Mucosa of descending colon (tissue), 3 donors: ENCODE data around the gene OR4E2. TPM values are rescaled to one million over a fixed set of nuclear protein-coding genes. Genes with fewer than 3 reads are reported as not detected.
"Not testable (repeated sequence)": the region's sequence is repeated elsewhere in the genome, so short reads cannot be mapped to it uniquely, and the experiment has no call there.

Experiments used
- ATAC-seq: fragments of 200-7000 bp; cut with Tn5 transposase; one replicate; pipeline ENCODE4 v1.9.1; 2020; ENCODE audit warnings: mild to moderate bottlenecking, moderate library complexity
- DNase-seq, 3 donors: peaks; one replicate each; pipeline ENCODE4 v3.0.0-alpha.2; 2020
- H3K36me3 ChIP-seq: fragments of 200-600 bp; one replicate; pipeline ENCODE4 v1.8.0; 2021; ENCODE audit warnings: low read depth, mild to moderate bottlenecking
- H3K4me1 ChIP-seq: fragments of 200-600 bp; one replicate; pipeline ENCODE4 v1.8.0; 2021; ENCODE audit warnings: low read depth, mild to moderate bottlenecking
- H3K4me3 ChIP-seq: fragments of 200-600 bp; one replicate; pipeline ENCODE4 v1.8.0; 2021; ENCODE audit warnings: mild to moderate bottlenecking
- H3K9me3 ChIP-seq: fragments of 200-600 bp; one replicate; pipeline ENCODE4 v1.8.0; 2021; ENCODE audit warnings: mild to moderate bottlenecking
- CTCF ChIP-seq: fragments of 200-600 bp; IDR thresholded peaks from one replicate; pipeline ENCODE4 v1.8.0; 2022; ENCODE audit warnings: antibody characterized with exemption, mild to moderate bottlenecking
- intact Hi-C, 2 donors: fragments of 100-400 bp; cut with DNase I in 1 of 2; cut with micrococcal nuclease in 1 of 2; formaldehyde crosslinking; loops; one replicate each; pipeline versions ENCODE4 v1.11.0 to v1.11.1; 2022; cut with DNase I, micrococcal nuclease
- total RNA-seq, 3 donors: library from RNA; stranded (reverse); fragmentation: NEBNext Ultra II Directional in 2 of 3; extraction: Animal tissue kit (Norgen Biotek cat#: 25700) in 2 of 3; gene quantifications; one replicate each; pipeline versions ENCODE4 v1.2.1 to v1.2.4, GENCODE V29; 2021 to 2023
- donor health status: DM: no; HTN: no; CAD: no; lungs with moderate emphysema.
- donor health status: DM: no; HTN: no; CAD: no.
- donor health status: DM: no; HTN: yes; CAD: no.

OR4E2 gene
- total RNA-seq, 3 donors from 2014 or later, result not detected

- no peak for ATAC-seq
- Histone ChIP-seq H3K4me3 (no peak overlapping the region), H3K36me3 (no peaks in the 10 kb centered on the region), H3K4me1 (no peaks in the 10 kb centered on the region), H3K9me3 (peaks cover 6% of the 10 kb centered on the region)
- intact Hi-C loops, result no loop called here
- no peak for TF ChIP-seq CTCF
- DNase-seq, result no peak
Observed at GRCh38 chr14:21672116-21672515, 18.5 kb downstream of the OR4E2 start.

GRCh38 chr14:21673718-21674117 lies 20.1 kb downstream of the OR4E2 start, which contains the start of gene OR4E1:
TSS of gene OR4E1 (minus strand) at chr14:21673818. CDS start at chr14:21670935, 2,883 bp downstream.
- Histone ChIP-seq H3K9me3 (peaks cover 6% of the 10 kb centered on the region), H3K4me3 (no peak within 1 kb of the TSS), H3K4me1 (no peaks in the 10 kb centered on the region), H3K36me3 (no peaks in the 10 kb centered on the region)
- intact Hi-C loops, result no loop called here
- ATAC-seq, result no peak
- TF ChIP-seq CTCF, result no peak
- no peak for DNase-seq

GRCh38 chr14:21675566-21675965 lies 21.9 kb downstream of the OR4E2 start:
- Histone ChIP-seq H3K9me3 (peaks cover 6% of the 10 kb centered on the region), H3K36me3 (no peaks in the 10 kb centered on the region), H3K4me1 (no peaks in the 10 kb centered on the region), H3K4me3 (no peak overlapping the region)
- no peak for TF ChIP-seq CTCF
- intact Hi-C loops, result no loop called here
- ATAC-seq (no peak), DNase-seq (no peak)

GRCh38 chr14:21680072-21680471 lies 26.4 kb downstream of the OR4E2 start:
- H3K4me1 ChIP-seq, result no peaks in the 10 kb centered on the region
- no peak for ATAC-seq
- DNase-seq, result no peak
- no peak overlapping the region for H3K4me3 ChIP-seq
- H3K36me3 ChIP-seq, result no peaks in the 10 kb centered on the region
- intact Hi-C loops, result no loop called here
- no peak for TF ChIP-seq CTCF
- H3K9me3 ChIP-seq, result peaks cover 6% of the 10 kb centered on the region

GRCh38 chr14:21686468-21686867 lies 32.8 kb downstream of the OR4E2 start:
- Histone ChIP-seq H3K4me3 (no peak overlapping the region), H3K4me1 (no peaks in the 10 kb centered on the region), H3K36me3 (no peaks in the 10 kb centered on the region), H3K9me3 (no peaks in the 10 kb centered on the region)
- ATAC-seq (peak; percentile 60), DNase-seq (no peak)
- TF ChIP-seq CTCF, result no peak
- intact Hi-C loops, result no loop called here

GRCh38 chr14:21694425-21694824 lies 40.8 kb downstream of the OR4E2 start:
- Histone ChIP-seq H3K4me1 (no peaks in the 10 kb centered on the region), H3K36me3 (no peaks in the 10 kb centered on the region), H3K9me3 (no peaks in the 10 kb centered on the region), H3K4me3 (no peak overlapping the region)
- DNase-seq, result no peak
- intact Hi-C loops, result no loop called here
- ATAC-seq, result no peak
- TF ChIP-seq CTCF, result no peak

GRCh38 chr14:21697662-21698061 lies 44.0 kb downstream of the OR4E2 start:
- H3K4me3 ChIP-seq, intact Hi-C loops, ATAC-seq, H3K36me3 ChIP-seq, H3K9me3 ChIP-seq: not testable (repeated sequence)
- H3K4me1 ChIP-seq, result peaks cover 10% of the 10 kb centered on the region
- peak in 2 of 3 donors; percentile 38 to 56 for DNase-seq

- peaks cover 10% of the 10 kb centered on the region for H3K4me1 ChIP-seq
- H3K4me3 ChIP-seq, H3K36me3 ChIP-seq, H3K9me3 ChIP-seq, DNase-seq, intact Hi-C loops: not testable (repeated sequence)
- ATAC-seq, result peak; percentile 88
Observed at GRCh38 chr14:21698538-21698937, 44.9 kb downstream of the OR4E2 start.
